IPS-NIHi7 (cell line): Measurements from ENCODE around the gene NUP42.
A peak's percentile ranks its signal among the peaks of the same experiment; 100 is the strongest.

Source experiments
- DNase-seq: peaks from one replicate; pipeline ENCODE4 v3.0.0; 2012; ENCODE audit warnings: mixed read lengths; ENCODE audit errors: extremely low spot score

The NUP42 gene

DNA sequence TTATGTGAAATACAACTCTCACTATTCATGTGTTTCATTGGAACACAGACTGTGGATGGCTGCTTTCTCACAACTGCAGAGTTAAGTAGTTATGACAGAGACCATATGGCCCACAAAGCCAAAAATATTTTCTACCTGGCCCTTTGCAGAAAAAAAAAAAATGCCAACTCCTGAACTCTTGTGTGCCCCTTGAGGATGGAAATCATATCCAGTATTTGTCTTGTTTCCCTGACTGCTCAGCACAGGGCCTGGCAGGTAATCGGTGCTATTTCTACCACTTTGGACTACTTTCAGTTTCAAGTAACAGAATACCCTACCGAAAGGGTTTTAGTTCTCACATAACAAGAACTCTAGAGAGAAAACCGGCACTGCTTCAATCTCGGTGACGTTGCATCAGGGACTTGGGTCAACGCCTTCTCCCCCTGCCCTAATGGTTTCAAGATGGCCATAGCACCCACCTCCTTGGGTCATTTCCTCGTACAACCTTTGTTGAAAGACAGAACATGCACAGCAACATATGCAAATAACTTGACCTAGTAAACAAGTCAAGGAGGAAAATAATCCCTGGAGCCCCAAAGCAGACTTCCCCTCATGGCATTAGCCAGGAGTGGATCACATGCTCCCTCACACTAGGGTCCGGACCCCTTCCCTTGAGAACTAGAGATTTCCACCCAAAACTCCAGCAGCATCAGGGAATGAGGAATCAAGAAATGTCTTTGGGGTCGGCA lies 52.9 kb downstream of the NUP42 start:
- DNase-seq = no peak

DNA sequence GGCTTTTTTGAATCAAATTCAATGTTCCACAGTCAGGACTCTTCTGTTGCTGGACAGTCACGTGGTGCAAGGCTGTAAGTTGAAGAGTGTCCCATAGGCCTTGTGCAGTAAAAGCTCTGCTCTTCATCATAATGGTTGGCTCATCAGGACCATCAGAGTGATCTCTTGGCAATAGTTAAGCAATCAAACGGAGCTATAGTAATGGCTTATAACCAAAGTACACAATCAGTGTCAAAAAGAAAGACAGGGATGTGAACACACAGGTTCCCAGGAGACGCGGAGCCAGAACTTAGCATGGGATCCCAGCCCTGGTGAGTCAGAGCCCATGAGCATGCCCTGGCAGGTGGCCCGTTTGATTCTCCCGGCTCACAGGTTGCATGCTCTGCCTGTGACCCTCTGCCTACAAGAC lies 54.0 kb downstream of the NUP42 start:
- no peak for DNase-seq

DNA sequence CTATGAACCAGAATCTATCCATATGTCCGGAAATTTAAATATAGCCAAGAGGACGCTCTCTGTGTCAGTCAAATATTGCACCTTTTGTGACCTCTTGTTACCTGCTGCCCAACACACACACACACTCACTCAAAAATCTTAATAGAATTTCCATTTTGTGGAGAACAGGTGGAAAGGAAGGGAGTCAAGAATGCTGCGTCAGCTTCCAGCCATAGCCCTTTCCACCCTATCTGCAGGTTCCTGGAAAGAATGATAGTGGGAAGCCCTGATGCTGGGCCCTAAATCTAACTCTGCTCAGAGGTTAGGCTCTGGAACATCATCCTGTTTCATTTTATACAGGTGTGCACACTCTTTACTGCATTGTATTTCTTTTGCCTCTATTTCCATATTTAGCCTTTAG lies 55.2 kb downstream of the NUP42 start:
- DNase-seq = no peak

DNA sequence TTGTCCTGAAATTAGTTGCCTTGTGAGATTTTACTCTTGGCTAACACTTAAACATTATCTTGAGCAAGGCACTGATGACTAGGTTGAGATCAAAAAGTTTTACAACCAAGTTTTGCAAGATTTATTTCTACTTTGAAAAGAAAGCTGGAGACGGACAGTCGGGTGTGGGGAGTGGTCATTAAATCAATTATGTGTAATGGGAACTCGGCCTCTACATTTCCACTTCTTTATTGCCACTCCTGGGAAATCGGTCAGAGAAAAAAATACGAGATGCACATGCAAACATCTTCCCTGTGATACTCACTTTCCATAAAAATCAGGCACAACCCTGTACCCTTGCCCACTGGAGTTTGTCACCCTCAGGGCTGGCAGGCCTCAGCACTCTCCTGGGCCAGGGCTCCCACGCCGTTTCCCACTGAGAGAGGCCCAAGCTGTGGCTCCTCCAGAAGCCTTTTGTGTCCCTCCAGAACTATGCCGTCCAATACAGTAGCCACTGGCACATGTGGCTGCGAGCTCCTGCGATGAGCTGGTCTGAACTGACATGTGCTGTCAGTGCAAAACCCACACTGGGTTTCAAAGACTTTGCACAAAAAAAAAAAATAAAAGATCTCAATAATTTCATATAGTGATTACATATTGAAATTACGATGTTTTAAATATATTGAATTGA lies 57.3 kb downstream of the NUP42 start:
- no peak for DNase-seq

DNA sequence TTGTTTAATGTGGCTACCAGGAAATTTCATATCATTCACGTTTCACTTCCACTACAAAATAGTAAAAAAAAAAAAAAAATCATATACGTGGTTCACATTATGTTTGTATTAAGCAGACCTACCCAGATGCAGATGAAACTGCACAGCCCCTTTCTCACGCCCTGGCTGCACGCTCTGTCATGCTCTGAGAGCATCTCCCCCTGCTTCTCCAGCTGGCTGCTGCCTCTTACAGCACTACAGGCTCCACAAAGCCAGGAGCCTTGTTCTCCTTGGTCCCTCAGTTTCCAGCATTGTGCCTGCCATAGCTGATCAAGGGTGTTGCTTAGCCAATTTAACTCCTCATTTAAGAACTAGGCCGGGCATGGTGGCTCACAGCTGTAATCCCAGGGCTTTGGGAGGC lies 57.9 kb downstream of the NUP42 start:
- no peak for DNase-seq

DNA sequence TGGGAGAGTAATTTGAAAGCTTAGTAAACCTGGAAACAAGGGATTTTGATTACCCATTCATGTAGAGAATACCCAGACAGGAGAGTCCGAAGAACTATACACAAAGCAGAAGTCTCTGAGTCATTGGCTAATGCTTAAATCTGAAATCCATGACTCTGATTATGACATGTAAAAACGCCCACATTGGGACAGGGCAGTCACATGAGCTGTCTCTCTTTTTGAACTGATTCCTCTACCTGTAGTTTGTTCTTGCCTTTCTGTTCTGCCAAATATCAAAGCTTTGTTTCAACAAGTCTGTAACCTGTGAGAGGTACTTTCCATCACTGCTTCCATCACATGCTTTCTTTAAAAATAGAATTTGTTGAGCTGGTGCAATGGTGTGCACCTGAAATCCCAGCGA lies 60.5 kb downstream of the NUP42 start:
- no peak for DNase-seq

DNA sequence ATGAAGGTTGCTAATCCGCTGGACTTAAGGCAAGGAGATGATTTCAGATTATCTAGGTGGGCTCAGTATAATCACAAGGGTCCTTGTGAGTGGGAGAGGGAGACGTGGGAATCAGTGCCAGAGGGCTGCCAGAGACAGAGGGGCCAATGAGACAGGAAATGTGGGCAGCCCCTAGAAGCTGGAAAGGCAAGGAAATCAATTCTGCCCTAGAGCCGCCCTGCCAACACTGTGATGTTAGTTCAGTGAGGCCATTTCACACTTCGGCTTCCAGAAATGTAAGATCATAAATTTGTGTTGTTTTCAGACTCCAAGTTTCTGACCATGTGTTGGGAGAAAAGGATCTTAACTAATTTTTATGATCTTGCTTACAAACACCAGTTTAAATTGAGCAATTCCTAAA lies 61.1 kb downstream of the NUP42 start:
- no peak for DNase-seq

DNA sequence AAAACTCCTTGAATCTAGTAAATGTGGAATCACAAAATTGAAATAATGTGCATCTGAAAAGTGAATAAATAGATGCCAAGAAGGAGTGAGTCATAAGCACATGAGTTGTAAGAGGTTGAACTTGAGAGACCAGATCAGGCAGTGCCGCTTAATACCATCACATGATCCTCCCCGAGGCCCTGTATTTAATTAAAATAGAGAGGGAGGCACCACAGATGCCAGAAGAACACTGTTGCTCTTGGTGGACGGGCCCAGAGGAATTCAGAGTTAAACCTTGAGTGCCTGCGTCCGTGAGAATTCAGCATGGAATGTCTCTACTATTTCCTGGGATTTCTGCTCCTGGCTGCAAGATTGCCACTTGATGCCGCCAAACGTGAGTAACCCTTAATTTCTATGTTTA lies 64.7 kb downstream of the NUP42 start, which contains the start of gene GPNMB:
Gene GPNMB (plus strand): TSS at position 221 of the 400 bp plus-strand sequence. CDS start 83 bp downstream, at position 304.
- no peak for DNase-seq

DNA sequence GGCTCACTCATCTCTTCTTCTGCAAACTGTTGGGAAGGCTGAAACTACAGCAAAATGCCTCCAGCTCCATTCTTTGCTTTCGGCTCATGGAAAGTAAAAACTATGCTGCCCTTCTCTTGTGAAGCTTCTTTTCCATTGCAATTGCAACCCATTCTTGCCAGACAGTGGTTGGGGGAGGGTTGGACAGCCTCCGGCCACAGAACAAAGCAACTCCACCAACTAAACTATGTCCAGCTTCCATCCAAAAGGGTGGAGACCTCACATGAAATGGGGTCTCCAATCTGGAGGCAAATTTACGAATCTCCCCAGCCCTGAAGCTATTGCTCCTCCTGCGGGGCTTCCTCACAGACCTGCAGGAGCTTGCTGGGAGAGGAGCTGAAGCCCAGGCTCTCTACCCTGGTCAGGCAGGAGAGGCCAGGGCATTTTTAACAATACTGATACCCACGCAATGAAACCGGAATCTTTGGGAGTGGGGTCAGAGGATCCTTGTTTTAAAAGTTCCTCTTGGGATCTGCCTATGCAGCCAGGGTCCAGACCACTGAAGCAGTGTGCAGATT lies 65.3 kb downstream of the NUP42 start:
- DNase-seq = peak; percentile 41

DNA sequence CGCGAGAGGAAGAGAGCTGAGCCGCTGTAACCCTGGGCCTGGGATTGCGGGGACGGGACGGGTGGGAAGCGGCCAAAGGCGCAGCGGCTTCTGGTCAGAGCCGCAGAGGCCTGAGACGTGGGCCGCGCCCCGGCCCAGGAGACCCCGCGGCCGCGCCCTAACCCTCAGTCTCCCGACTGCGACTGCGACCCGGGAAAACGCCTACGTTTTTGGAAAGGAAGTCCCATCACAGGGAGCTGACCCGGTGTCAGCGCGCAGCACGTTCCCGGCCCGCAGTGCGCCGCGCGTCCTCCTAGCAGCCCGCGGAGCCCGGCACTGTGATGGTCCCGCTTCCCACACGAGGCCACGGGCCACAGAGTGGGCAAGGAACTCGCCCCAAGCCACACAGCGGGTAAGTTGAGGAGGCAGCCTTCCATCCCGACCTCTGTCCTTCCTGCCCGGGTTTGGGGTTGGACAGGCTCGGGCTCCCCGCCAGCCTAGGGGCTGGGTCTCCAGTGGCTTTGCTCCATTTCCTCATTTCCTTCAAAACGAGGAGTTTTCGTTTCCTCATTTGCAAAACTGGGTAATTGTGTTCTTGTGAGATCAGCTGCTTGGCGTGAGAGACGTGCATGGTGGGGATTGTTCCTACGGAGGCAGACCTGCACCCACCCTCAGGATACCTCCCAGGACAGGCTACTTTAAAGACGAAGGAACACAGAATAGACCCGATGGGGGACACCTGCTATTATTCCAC lies 65.9 kb downstream of the NUP42 start:
- DNase-seq = peak; percentile 58

DNA sequence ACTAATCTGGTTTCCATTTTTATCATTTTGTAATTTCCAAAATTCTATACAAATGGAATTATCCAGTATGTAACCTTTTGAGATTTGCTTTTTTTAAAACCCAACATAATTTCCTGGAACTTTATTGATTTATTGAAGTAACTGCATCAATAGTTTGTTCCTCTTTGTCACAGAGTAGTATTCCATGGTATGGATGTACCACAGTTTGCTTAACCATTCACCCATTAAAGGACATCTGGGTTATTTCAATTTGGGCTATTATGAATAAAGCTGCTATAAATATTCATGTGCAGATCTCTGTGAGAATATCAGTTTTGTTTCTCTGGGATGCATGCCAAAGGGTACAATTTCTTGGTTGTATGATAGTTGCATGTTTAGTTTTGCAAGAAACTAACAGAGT lies 67.6 kb downstream of the NUP42 start:
- DNase-seq = no peak
